KOPT-K1 (cell line): ENCODE data around the gene TIFAB.

Experiments
- H3K27ac ChIP-seq: fragments of 200-600 bp; sonication (generic); 2 replicates; pipeline ENCODE4 v1.5.1; 2016; ENCODE audit warnings: antibody characterized with exemption, mild to moderate bottlenecking, low read depth, low read length; ENCODE audit not compliant: poor library complexity, severe bottlenecking
- H3K36me3 ChIP-seq: fragments of 200-600 bp; sonication (generic); 2 replicates; pipeline ENCODE4 v1.5.1; 2017; ENCODE audit warnings: antibody characterized with exemption, mild to moderate bottlenecking, low read length, moderate library complexity; ENCODE audit not compliant: insufficient read depth
- H3K9me3 ChIP-seq: fragments of 200-600 bp; sonication (generic); 2 replicates; pipeline ENCODE4 v1.5.1; 2017; ENCODE audit warnings: antibody characterized with exemption, low read length, mild to moderate bottlenecking; ENCODE audit not compliant: insufficient read depth, poor library complexity, severe bottlenecking

The TIFAB gene

DNA sequence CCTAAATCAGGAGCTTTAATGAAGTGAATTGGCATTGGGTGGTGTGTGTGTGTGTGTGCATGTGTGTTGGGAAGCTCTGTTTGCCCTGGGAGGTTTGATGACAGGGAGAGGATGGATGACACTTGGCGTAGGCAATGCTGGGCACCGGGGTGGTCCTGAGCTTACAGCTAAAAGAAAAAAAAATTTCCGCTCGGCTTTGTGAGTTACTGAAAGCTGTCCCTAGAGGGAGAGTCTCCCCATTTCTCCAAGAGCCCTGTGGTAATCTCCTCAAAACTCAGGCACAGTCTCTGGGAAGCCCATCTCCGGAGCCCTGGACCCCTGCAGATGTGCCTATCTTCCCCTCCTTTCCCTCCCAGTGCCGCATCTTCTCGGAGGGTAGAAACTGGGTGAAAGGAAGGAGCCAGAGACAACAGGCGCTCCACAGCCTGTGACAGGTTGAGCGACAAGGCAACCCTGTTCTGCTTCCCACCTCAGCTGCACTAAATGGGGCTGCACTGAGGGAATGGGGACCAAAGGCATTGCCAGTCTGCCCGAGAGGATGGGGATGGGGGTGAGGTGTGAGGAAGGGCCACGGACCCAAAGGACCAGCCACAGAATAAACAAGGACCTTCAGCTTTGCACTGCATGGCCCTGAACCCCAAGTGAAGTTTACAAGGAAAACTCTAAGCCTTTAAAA, 35.8 kb upstream of the TIFAB start:
- no peak overlapping the region for H3K27ac ChIP-seq
- no peaks in the 10 kb centered on the region for H3K36me3 ChIP-seq
- no peaks in the 10 kb centered on the region for H3K9me3 ChIP-seq

- H3K9me3 ChIP-seq = no peaks in the 10 kb centered on the region
- H3K36me3 ChIP-seq = no peaks in the 10 kb centered on the region
- H3K27ac ChIP-seq = no peak overlapping the region
These were observed 34.9 kb upstream of the TIFAB start for GRCh38 chr5:135487037-135487395.

- no peaks in the 10 kb centered on the region for H3K9me3 ChIP-seq
- H3K27ac ChIP-seq = no peak overlapping the region
- no peaks in the 10 kb centered on the region for H3K36me3 ChIP-seq
These were observed 34.2 kb upstream of the TIFAB start for GRCh38 chr5:135486131-135487036.

DNA sequence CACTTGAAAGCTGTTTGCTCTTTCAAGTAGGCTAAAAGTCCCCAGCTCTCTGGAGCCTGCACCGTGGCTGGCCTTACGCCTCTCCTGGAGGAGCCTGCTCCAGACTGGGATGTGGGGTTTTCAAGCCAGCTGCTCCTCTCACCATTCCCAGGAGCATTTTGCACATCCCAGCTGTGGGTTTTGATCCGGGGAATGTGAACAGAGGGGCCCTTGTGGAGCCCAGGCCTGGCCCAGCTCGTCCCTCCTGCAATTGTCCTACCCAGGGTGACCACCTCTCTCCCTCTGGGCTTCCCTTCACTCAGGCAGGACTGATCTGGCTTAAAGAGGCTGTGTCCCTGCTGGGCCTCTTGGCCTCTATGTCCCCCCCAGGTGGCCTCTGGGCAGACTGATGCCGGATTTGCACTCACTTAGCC, 32.5 kb upstream of the TIFAB start:
- Histone ChIP-seq H3K36me3 (no peaks in the 10 kb centered on the region), H3K9me3 (no peaks in the 10 kb centered on the region), H3K27ac (no peak overlapping the region)

GRCh38 chr5:135483254-135483653, 31.1 kb upstream of the TIFAB start:
- Histone ChIP-seq H3K27ac (no peak overlapping the region), H3K36me3 (no peaks in the 10 kb centered on the region), H3K9me3 (no peaks in the 10 kb centered on the region)

DNA sequence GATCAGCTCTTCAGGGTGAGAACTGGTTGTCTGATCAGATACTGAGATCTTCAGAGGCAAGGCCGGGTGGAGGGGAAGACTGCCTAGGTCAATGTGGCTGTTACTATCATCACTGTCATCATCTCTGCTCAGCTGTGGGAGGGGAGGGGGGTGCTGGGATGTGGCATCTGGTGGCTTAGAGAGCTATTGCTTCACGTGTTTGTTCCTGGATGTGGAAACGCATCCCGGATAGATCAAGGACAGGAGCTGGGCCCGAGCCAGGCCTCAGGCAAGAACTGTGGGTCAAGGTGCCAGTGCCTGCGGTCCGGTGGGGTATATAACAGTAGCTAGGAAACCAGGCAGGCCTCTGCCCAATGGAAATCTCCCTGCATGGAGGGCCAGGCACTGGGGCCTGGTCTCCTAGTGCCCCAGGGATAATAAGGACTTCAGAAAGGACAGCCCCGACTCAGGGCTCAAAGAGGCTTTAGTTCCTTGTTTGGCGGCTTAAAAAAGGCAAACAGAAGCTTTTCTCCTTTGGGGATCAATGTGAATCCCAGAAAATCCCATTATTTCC, 30.3 kb upstream of the TIFAB start:
- Histone ChIP-seq H3K27ac (no peak overlapping the region), H3K9me3 (no peaks in the 10 kb centered on the region), H3K36me3 (no peaks in the 10 kb centered on the region)

DNA sequence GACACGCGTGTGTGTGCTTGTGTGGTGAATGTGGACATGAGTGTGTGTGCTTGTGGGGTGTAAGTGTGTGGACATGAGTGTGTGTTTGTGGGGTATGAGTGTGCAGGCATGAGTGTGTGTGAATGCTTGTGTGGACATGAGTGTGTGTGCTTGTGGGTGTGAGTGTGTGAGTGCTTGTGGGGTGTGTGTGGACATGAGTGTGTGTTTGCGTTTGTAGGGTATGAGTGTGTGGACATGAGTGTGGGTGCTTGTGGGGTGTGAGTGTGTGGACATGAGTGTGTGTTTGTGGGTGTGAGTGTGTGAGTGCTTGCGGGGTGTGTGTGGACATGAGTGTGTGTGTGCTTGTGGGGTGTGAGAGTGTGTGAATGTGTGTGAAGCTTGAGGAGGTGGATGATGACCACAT, 29.8 kb upstream of the TIFAB start:
- H3K27ac ChIP-seq = no peak overlapping the region
- no peaks in the 10 kb centered on the region for H3K36me3 ChIP-seq
- no peaks in the 10 kb centered on the region for H3K9me3 ChIP-seq

GRCh38 chr5:135481387-135481786, 29.2 kb upstream of the TIFAB start:
- Histone ChIP-seq H3K27ac (no peak overlapping the region), H3K9me3 (no peaks in the 10 kb centered on the region), H3K36me3 (no peaks in the 10 kb centered on the region)

DNA sequence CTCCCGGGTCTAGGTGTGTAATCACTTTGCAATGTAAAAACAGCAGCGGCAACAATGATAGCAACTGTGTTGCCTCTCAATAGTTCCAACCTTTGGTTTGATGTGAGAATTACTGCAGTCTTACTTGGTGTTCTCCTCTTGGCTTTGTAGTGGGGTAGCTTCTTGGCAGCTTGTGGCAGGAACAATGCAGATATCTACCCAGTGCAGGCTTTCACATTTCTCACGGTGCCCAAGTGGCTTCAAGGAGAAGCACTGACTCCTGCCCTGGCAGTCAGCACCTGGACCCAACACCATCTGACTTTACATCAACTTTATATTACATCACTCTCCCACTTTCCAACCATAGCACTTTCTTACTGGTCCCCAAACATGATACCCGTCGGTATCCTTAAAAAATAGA, 28.4 kb upstream of the TIFAB start:
- no peak overlapping the region for H3K27ac ChIP-seq
- H3K9me3 ChIP-seq = no peaks in the 10 kb centered on the region
- H3K36me3 ChIP-seq = no peaks in the 10 kb centered on the region

DNA sequence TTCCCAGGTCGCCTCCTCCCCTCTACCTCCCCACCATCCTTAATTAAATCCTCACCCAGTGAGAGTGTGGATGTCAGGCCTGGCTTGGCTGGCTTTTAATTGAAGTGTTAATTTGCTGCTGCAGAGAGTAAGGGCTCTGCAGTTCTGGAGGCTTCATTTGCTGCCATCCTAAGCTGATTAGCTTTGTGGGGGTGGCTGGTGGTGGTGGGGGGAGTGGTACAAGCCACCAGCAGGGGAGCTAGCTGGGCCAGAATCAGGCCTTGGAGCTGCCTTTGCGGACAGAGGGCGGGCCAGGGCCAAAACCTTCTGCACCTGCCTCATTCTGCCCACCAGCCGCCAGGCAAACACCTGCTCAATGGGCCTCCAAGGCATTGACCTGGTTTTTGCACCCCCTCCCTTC, 26.8 kb upstream of the TIFAB start:
- H3K27ac ChIP-seq = no peak overlapping the region
- H3K9me3 ChIP-seq = no peaks in the 10 kb centered on the region
- H3K36me3 ChIP-seq = no peaks in the 10 kb centered on the region

DNA sequence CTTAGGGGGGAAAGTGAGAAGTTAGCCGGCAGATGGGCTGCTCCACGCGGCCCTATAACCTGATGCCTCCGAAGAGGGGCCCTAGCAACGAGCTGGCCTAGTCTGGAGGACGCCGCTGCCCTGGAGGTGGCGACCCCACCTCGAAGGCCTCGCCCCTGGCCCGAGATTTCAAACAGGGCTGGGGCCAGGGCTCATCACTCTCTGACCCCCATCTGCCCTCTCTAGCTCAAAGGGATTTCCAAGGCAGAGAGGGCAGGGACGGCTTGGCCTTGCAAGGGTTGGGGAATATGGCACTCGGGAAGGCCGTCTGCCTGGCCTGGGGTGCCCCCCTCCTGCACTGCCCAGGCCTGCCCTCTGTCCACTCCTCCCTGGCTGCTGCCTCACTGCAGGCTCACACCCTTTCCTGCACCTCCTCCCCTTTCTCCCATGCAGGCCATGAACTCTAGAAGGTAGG, 25.5 kb upstream of the TIFAB start:
- H3K27ac ChIP-seq = no peak overlapping the region
- H3K36me3 ChIP-seq = no peaks in the 10 kb centered on the region
- H3K9me3 ChIP-seq = no peaks in the 10 kb centered on the region

DNA sequence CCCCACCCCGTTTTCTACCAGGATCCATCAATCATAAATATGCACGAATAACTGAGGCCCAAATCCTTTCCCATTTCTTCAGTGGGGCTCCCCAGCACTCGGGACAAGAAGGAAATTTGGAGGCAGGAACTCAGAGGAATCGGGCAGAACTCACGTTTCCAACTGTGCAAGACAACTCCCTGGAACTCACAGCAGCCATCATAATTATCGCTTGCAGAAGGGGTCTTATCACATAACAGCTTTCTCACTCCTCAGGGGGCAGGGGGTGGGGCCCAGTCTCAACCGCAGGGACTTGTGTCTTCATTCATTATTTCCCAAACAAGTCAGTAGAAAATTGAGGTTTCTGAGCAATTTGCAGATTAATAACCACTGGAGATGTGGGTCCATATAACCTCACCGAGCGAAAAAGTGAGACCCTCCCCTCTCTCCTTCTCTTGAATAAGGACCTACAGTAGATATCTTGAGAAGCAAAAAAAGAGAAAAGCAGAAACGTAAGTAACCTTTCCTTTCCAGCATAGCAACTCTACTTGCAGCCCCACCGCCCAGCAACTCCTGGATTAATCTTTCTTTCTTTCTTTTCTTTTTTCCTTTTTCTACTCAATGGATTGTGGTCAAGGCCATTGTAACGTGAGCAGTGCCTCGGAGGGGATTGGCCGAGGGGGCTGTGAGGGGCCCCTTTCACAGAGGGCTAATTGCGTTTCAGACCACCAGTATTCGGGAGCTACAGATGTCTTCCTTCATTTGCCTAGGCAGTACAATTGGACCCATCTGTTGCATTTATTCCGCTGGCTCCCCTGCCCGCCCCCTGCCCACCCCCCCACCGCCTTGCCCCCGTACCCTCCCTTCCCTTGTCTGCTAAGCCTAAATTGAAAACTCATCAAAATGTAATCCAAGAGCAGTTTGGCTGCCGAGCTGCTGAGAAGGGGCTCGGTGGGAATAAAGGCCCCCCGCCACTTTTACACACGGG, 24.7 kb upstream of the TIFAB start:
- no peak overlapping the region for H3K27ac ChIP-seq
- no peaks in the 10 kb centered on the region for H3K36me3 ChIP-seq
- no peaks in the 10 kb centered on the region for H3K9me3 ChIP-seq

DNA sequence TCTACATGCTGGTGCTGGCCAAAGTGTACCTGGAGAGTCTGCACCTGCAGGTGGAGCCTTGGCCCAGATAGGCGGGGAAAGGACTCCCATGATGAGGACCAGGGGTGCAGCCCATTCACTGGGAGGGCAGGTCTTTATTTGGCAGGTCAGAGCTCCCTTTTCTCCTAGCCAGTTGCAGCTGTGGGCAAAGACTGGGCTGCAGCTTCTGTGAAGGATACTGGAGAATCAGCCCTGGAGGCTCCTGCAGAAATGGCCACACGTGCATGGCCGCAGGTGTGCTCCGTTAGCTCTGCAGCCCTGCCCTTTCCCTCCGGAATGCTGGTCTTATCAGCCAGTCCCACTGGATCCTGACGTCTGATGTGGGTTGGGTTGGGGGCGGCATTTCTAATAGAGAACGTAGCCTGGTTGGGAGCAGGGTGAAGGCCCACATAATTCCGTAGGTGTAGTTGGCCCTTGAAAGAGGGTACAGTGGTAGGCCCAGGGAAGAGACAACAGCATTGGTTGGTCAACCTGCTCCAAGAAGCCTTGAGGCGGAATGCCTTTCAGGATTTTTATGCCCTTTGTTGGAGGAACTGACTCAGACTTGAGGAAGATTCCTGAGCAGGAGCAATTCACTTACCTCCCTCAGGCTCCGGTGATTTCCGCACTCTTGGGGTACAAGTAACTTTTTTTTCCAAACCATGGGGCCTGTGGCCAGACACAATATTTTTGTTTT, 22.0 kb upstream of the TIFAB start:
- no peaks in the 10 kb centered on the region for H3K9me3 ChIP-seq
- no peaks in the 10 kb centered on the region for H3K36me3 ChIP-seq
- no peak overlapping the region for H3K27ac ChIP-seq

- Histone ChIP-seq H3K9me3 (no peaks in the 10 kb centered on the region), H3K36me3 (no peaks in the 10 kb centered on the region), H3K27ac (no peak overlapping the region)
These were observed 20.0 kb upstream of the TIFAB start for GRCh38 chr5:135472141-135472540.
